Activated T-cell treated with anti-CD3 and anti-CD28 coated beads, Interleukin-2, amount 50 U/mL, for 4 hours (primary cell): ENCODE data around the gene PAEP. TPM values are rescaled to one million over a fixed set of nuclear protein-coding genes. Genes with fewer than 3 reads are reported as not detected.
"Not testable (repeated sequence)": the region's sequence is repeated elsewhere in the genome, so short reads cannot be mapped to it uniquely, and the experiment has no call there.

Experiments
- ATAC-seq, 2 donors: fragments of 200-7000 bp; cut with Tn5 transposase; one replicate each; pipeline ENCODE4 v1.10.0; 2021
- DNase-seq: peaks from one replicate; pipeline ENCODE4 v3.0.0-alpha.2; 2020
- H3K27me3 Mint-ChIP-seq: one replicate; pipeline ENCODE4 v1.8.0; 2021; ENCODE audit warnings: low read depth, mixed read lengths
- H3K36me3 Mint-ChIP-seq: one replicate; pipeline ENCODE4 v1.8.0; 2022; ENCODE audit warnings: mixed read lengths; ENCODE audit not compliant: insufficient read depth
- H3K4me1 Mint-ChIP-seq: one replicate; pipeline ENCODE4 v1.8.0; 2021; ENCODE audit warnings: low read depth, mixed read lengths
- H3K4me3 Mint-ChIP-seq: one replicate; pipeline ENCODE4 v1.8.0; 2021; ENCODE audit warnings: mild to moderate bottlenecking, moderate library complexity, mixed read lengths
- H3K9me3 Mint-ChIP-seq: one replicate; pipeline ENCODE4 v1.8.0; 2021; ENCODE audit warnings: mixed read lengths
- total RNA-seq, 3 donors: library from RNA; stranded (reverse); gene quantifications; one replicate each; pipeline ENCODE4 v1.2.1, GENCODE V29; 2021

The PAEP gene
- total RNA-seq, 3 donors from 2014 or later: not detected

DNA sequence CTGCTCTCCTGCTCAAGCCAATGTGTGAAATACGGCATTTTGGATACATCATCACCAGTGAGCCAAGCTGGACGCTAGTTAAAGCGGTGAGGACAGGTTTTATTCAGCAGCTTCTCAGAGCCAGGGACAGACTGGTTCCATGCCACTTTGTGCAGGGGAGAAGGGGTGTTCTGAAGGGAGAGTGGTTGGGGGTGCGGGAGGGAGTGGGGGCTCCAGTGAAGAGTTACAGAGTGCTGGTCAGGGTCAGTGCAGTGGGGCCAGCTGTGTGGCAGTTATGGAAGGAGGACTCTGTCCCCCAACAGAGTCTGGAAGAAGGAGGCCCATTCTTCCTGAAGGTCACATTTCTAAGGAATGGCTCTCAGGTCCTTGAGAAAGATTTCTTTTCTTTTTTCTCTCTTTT, 26.7 kb upstream of the PAEP start:
- not testable (repeated sequence) for DNase-seq, H3K9me3 Mint-ChIP-seq, H3K4me3 Mint-ChIP-seq, ATAC-seq, H3K36me3 Mint-ChIP-seq, H3K4me1 Mint-ChIP-seq
- H3K27me3 Mint-ChIP-seq: peaks cover 30% of the 10 kb centered on the region

DNA sequence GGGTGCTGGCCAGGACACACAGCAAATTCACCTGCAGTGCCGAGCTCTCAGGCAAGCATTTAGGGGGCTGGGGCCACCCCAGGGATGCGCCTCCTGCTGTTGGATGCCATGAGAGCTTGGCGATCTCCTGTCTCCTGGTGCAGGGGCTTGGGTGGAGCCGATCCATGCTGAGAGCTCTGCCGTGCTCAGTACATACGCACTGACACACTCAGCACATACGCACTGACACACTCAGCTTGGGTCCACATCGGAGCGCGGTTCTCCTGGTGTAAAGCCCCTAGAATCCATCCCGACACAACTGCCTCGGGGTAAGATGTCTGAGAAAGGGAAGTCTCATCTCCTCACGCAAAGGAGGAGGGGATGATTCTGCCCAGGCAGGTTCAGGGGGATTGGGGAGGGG, 25.9 kb upstream of the PAEP start:
- peaks cover 33% of the 10 kb centered on the region for H3K27me3 Mint-ChIP-seq
- ATAC-seq, H3K4me1 Mint-ChIP-seq, H3K36me3 Mint-ChIP-seq, H3K4me3 Mint-ChIP-seq, H3K9me3 Mint-ChIP-seq, DNase-seq: not testable (repeated sequence)

DNA sequence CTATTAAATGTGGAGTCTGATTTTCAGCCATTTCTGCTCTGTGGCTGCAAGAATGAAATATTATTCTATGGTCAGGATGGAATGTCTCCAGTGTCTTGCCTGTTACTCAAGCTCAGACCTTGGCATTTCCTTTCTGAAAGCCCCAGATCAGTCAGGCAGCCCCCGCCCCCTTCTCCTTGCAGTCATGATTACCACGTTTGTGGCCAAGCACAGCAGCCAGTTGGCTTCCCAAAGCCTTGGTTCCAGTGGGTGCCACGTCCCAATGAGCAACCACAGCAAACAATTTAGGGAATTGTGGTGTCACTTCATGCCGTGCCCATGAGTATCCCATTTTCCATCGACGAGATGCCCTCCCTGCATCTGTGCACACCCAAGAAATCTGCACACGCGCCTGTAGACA, 25.3 kb upstream of the PAEP start:
- Mint-ChIP-seq H3K9me3 (no peaks in the 10 kb centered on the region), H3K4me3 (no peak overlapping the region), H3K4me1 (no peaks in the 10 kb centered on the region), H3K27me3 (peaks cover 33% of the 10 kb centered on the region), H3K36me3 (no peaks in the 10 kb centered on the region)
- DNase-seq: no peak
- ATAC-seq: no peak

DNA sequence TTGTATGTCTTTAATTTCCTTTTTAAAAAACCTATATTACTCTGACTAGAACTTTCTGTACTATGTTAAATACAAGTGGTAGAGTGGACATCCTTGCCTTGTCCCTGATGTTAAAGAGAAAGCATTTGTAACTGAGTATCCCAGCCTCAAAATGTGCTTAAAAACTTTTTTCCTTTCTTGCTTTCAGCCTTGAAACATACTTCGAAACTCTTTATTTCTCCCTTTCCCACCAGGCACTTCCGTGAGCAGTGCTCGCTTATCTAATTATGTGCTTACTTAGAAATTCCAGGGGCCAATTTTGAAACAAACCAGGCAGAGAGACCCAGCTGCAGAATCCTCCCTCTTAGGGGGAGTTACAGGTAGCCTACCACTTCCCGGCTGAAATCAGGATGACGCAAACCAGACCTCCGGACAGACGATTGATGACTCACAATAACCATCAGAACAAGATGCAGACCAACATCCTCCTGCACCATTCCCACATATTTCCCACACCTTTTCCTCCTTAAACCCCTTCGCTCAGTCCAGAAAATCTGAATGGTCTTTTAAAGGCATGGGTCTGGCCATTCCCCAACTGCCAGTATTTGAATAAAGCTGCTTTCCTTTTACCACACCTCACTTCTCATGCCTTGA, 18.2 kb upstream of the PAEP start:
- not testable (repeated sequence) for H3K9me3 Mint-ChIP-seq, H3K36me3 Mint-ChIP-seq, H3K4me1 Mint-ChIP-seq, ATAC-seq, H3K4me3 Mint-ChIP-seq, DNase-seq
- peaks cover 22% of the 10 kb centered on the region for H3K27me3 Mint-ChIP-seq

DNA sequence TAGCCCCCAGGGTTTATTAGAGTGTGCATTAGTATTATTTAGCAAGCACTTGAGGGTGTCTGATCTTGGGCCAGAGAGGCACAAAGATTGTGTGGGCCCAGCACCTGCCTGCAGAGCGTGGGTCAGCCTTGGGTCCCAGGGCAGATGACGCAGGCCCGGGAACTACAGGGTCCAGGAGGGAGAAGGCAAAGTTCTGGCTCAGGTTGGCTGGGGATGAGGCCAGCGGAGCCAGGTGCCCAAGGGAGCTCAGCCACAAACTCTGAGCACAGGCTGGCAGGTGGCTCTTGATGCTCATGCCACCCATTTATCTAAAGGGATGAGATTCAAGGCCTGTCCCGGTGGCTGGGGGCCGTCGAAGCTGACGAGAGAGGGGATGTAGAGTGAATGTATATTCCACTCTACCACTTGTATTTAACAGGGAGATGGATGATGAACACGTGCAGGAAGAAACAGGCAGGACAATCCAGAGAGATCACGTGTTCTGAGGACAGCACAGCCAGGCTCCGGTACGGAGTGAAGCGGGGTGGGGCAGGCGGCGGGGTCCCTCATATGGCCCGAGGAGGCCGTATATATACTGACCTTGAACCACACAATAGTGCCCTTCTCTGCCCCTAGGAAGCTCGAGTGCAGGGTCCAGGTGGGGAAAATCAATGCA, 16.4 kb upstream of the PAEP start:
- ATAC-seq: no peak
- DNase-seq: no peak
- no peaks in the 10 kb centered on the region for H3K36me3 Mint-ChIP-seq
- no peak overlapping the region for H3K4me3 Mint-ChIP-seq
- no peaks in the 10 kb centered on the region for H3K4me1 Mint-ChIP-seq
- no peaks in the 10 kb centered on the region for H3K9me3 Mint-ChIP-seq
- peaks cover 11% of the 10 kb centered on the region for H3K27me3 Mint-ChIP-seq

DNA sequence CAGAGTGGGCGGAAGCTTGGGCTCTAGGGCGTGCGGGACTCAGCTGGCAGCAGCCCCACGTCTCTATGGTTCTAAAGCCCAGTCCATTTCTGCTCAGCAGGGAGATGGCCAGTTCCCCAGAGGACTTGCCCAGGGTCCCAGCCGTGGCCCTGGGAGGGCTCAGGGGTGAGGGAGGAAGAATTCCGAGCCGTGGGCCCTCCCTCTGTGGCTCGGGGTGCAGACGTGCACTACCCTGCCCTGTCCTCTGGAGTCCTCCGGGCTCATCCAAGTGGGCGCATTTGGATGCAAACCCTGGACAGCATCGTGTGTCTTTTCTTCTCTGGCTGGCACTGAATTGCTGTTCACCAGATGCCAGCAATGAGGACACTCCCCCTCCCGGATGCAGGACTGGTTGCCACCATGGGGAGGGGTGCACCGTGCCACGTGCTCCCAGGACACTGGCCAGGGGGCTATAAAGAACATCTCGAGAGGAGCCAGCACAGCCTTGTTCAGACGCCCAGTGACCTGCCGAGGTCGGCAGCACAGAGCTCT, 15.8 kb upstream of the PAEP start, which contains the start of gene OBP2A:
TSS of gene OBP2A (plus strand) at position 481 of the 531 bp plus-strand sequence. CDS start 55 bp downstream, outside the sequence.
- not testable (repeated sequence) for H3K9me3 Mint-ChIP-seq, DNase-seq, H3K4me3 Mint-ChIP-seq, ATAC-seq, H3K4me1 Mint-ChIP-seq, H3K36me3 Mint-ChIP-seq
- H3K27me3 Mint-ChIP-seq: peaks cover 11% of the 10 kb centered on the region

DNA sequence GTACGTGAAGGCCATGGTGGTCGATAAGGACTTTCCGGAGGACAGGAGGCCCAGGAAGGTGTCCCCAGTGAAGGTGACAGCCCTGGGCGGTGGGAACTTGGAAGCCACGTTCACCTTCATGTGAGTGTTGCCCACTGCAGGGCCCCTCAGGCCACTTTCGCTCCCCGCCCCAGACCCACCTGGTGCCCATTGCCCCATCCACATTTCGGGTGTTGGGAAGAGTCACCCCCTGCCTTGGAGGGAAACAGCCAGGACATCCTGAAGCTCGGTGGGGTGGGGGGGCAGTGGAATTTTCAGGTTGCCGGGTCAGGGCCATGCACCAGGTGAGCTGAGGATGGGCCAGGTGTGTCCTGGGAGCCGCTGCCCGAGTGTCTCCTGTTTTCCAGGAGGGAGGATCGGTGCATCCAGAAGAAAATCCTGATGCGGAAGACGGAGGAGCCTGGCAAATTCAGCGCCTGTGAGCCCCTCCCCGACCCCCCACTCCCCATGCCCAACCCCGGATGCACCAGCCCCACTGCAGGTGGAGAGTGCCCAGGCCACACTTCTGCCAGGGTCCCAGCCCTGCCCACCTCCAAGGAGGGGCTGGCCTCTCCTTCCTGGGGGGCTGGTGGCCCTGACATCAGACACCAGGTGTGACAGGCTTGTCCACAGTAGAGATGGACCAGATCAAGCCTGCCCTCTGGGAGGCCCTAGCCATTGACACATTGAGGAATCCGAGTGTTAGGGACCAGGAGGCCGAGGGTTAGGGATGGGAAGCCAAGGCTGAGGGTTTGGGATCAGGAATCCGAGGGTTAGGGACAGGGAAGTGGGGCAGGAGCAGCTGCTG, 14.6 kb upstream of the PAEP start:
- H3K9me3 Mint-ChIP-seq, ATAC-seq, H3K36me3 Mint-ChIP-seq, H3K4me3 Mint-ChIP-seq, DNase-seq, H3K4me1 Mint-ChIP-seq: not testable (repeated sequence)
- H3K27me3 Mint-ChIP-seq: peaks cover 13% of the 10 kb centered on the region

DNA sequence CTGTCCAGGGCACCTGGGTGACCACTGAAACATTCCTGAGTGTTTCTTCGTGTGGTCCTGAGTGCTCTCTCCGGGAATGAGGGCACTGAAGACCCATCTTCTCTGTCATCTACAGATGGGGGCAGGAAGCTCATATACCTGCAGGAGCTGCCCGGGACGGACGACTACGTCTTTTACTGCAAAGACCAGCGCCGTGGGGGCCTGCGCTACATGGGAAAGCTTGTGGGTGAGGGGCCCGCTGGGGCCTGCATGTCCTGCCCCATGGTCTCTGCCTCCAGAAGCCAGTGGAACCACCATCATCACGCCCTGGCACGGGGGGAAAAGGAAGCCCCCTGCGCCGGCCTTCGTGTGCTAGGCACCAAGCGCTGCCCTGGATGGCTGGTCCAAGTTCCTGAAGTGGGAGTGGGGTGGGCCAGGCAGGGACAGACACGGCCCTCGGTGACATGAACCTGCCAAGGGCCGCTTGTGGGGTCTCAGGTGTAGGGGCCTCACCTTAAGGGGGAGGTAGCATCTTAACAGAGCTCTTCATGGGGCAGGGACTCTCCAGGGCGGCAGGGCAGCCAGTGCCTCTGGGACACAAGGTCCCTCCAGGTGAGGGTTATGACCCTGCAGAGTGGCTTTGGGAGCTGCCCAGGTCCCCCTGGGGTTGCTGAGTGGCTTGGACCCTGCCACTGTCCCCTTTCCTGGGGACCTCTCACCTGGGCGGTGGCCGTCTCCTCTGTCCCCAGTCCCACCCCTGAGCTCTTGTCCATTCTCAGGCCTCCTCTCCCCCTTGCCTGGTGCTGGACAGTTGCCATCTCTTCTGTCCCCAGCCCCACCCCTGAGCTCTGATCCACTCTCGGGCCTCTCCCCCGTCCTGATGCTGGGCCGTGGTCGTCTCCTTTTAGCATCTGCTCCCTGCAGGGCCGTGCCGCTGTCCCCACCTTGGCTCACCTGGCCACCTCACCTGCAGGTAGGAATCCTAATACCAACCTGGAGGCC, 13.5 kb upstream of the PAEP start:
- no peak for ATAC-seq
- Mint-ChIP-seq H3K27me3 (peaks cover 13% of the 10 kb centered on the region), H3K4me1 (no peaks in the 10 kb centered on the region), H3K9me3 (no peaks in the 10 kb centered on the region), H3K4me3 (no peak overlapping the region), H3K36me3 (no peaks in the 10 kb centered on the region)
- no peak for DNase-seq

DNA sequence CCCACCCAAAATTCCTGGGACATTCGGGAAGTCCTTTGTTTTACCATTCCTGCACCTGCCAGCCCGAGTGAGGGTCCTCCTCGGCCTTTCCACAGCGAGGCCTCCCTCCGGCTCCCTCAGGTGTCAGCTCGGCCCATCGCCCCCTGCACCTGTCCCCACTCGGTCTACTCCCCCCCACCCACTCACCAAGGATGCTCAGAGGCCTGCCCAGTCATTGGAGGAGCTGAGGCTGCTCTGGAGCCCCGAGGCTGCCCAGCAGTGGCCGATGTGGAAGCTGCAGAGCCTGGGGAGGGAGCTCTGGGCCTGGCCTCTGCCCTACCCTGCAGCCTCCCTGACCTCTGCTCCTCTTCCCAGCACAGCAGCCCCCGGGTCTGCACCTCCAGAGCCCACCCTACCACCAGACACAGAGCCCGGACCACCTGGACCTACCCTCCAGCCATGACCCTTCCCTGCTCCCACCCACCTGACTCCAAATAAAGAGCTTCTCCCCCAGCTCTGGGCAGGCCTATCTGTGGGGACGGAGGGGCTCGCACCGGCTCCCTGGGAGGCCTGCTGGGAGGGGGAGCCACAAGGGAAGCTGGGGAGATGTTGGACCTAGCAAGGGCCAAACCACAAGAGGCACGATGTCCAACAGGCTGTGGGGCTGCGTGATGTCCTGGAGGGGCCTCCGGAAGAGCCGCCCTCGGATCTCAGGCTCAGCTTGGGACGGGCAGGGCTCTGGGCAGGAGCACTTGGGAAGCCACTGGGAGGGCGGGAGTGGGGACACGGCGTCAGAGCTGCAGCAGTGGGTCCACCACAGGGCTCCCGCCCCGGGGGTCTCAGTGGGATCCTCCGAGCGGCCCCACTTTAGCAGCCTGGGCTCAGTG, 11.8 kb upstream of the PAEP start:
- not testable (repeated sequence) for H3K36me3 Mint-ChIP-seq, DNase-seq, H3K9me3 Mint-ChIP-seq, H3K27me3 Mint-ChIP-seq, H3K4me1 Mint-ChIP-seq, ATAC-seq, H3K4me3 Mint-ChIP-seq

DNA sequence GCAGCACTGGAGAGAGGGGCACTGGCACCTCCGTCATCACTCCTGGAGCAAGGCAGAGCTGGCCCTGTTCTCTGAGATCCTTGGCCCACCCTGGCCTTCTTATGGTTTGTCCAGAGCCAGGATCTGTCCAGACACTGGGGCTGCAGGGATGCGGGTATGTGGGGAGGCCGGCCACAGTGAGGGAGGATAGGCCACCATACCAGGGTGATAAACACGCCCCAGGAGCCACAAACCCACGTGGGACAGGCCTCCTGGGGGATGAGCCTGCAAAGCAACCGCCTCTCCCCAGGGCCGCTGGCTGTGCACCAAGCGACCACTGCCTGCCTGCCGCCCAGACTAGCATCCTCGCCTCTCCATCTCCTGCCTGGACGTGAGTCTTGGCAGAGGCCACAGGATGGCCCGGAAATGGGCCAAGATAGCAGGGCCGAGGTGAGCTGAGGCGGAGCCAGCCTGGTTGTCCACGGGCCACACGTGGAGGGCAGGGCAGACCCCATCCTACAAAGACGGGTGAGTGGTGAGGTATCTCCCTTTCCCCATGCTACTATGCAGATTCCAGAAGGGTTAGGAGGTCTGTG, 11.1 kb upstream of the PAEP start:
- no peak for DNase-seq

DNA sequence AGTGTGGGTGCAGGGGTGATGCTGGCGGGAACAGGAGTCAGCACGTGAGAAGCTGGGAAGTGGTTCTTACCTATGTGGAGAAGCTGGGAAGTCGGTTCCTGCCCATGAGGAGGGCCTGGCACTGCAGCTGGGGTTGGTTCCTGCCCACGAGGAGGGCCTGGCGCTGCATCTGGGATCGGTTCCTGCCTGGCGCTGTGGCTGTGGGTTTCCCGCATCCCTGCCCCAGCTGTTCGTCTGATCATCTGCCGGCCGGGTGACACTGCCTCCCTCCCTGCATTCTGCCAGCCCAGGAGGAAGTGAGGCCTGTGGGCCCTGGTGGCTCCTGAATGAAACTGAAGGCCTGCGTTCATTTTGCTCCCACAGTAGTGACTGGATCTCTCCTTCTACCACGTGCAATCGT, 10.5 kb upstream of the PAEP start:
- Mint-ChIP-seq H3K4me3 (no peak overlapping the region), H3K4me1 (no peaks in the 10 kb centered on the region), H3K36me3 (no peaks in the 10 kb centered on the region), H3K9me3 (no peaks in the 10 kb centered on the region), H3K27me3 (peaks cover 4% of the 10 kb centered on the region)
- DNase-seq (no peak), ATAC-seq (no peak)

More for the DNA sequence above, 11.1 kb upstream of the PAEP start:
- Mint-ChIP-seq H3K4me1 (no peaks in the 10 kb centered on the region), H3K4me3 (no peak overlapping the region), H3K9me3 (no peaks in the 10 kb centered on the region), H3K36me3 (no peaks in the 10 kb centered on the region), H3K27me3 (peaks cover 4% of the 10 kb centered on the region)
- no peak for ATAC-seq

DNA sequence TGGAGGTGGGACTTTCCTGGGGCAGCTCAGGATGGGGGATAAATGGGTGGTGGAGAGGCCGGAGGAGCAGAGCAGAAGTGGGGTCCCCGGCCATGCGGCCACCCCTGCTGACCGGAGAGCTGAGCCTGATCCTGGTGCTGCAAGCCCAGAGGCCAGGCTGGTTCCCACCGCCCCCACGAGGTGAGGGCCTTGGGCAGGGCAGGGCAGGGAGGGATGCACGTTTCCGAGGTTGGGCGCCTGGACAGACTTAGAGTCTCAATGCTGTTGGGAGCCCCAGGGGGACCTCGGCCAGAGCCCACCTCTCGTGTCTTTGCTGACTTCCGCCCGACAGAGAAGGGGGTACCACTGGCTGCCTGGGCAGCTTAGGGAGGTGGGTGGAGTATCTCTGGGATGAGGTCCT, 10.1 kb upstream of the PAEP start:
- H3K36me3 Mint-ChIP-seq: no peaks in the 10 kb centered on the region
- H3K27me3 Mint-ChIP-seq: peaks cover 4% of the 10 kb centered on the region
- no peak for DNase-seq
- no peak overlapping the region for H3K4me3 Mint-ChIP-seq
- no peaks in the 10 kb centered on the region for H3K4me1 Mint-ChIP-seq
- H3K9me3 Mint-ChIP-seq: no peaks in the 10 kb centered on the region
- ATAC-seq: no peak
